Testis (tissue), 2 donors: ENCODE data around the gene PTPRN2.

Experiments
- CTCF ChIP-seq, 3 experiments: fragments of 450-650 bp in 2 of 3; fragments of 200-600 bp in 1 of 3; sonication (generic) in 1 of 3; IDR thresholded peaks; one replicate each; pipeline ENCODE4 v1.5.1; 2016 to 2019; ENCODE audit warnings: antibody characterized with exemption in 3 of 3, mild to moderate bottlenecking in 2 of 3, moderate library complexity in 1 of 3
- POLR2A ChIP-seq: fragments of 450-650 bp; IDR thresholded peaks from one replicate; pipeline ENCODE4 v1.6.1; 2017; ENCODE audit warnings: antibody characterized with exemption, mild to moderate bottlenecking, moderate library complexity

- no peak for TF ChIP-seq CTCF (IDR thresholded peaks at IDR 0.05)
- no peak for TF ChIP-seq POLR2A
These were observed 18.5 kb upstream of the PTPRN2 start for GRCh38 chr7:158606129-158606528.
